ENCODE data around the gene TCIRG1. TPM values are rescaled to one million over a fixed set of nuclear protein-coding genes. Genes with fewer than 3 reads are reported as not detected.

The TCIRG1 gene
- total RNA-seq, 1 donor from 2014 or later: 47.2 TPM

DNA sequence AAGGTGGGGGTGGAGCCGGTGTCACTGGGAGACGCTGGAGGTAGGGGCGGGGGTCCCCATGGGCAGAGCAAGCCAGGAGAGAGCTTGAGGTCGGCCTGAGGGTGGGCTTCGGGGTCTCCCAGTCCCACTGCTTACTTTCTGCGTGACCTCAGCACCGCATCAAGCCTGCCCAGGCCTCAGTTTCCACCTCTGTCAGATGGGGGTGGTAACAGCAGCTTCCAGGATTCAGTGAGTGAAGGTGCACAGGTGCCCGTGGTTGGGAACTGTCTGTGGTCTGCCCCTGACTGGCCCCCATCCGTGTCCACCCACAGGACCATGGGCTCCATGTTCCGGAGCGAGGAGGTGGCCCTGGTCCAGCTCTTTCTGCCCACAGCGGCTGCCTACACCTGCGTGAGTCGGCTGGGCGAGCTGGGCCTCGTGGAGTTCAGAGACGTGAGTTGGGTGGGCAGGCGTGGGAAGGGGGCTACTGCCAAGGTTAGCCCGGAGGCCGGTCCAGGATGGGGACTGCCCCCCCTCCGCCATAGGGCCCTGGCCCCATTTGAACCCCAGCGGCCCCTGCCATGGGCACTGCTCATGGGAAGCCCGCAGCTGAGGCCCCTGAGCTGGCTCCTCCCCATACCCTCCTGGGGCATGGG is 2.2 kb downstream of the TCIRG1 start:
- Mint-ChIP-seq H3K9me3 (ENCODE audit: unreplicated experiment) (no peaks in the 10 kb centered on the region), H3K4me1 (ENCODE audit: low read depth, unreplicated experiment) (peaks cover 2% of the 10 kb centered on the region), H3K27ac (ENCODE audit: unreplicated experiment) (no peak overlapping the region), H3K27me3 (ENCODE audit: unreplicated experiment) (peaks cover 3% of the 10 kb centered on the region), H3K36me3 (ENCODE audit: unreplicated experiment) (no peaks in the 10 kb centered on the region), H3K4me3 (ENCODE audit: unreplicated experiment) (no peak overlapping the region)
- TF ChIP-seq, protein P1, sequence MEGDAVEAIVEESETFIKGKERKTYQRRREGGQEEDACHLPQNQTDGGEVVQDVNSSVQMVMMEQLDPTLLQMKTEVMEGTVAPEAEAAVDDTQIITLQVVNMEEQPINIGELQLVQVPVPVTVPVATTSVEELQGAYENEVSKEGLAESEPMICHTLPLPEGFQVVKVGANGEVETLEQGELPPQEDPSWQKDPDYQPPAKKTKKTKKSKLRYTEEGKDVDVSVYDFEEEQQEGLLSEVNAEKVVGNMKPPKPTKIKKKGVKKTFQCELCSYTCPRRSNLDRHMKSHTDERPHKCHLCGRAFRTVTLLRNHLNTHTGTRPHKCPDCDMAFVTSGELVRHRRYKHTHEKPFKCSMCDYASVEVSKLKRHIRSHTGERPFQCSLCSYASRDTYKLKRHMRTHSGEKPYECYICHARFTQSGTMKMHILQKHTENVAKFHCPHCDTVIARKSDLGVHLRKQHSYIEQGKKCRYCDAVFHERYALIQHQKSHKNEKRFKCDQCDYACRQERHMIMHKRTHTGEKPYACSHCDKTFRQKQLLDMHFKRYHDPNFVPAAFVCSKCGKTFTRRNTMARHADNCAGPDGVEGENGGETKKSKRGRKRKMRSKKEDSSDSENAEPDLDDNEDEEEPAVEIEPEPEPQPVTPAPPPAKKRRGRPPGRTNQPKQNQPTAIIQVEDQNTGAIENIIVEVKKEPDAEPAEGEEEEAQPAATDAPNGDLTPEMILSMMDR (IDR thresholded peaks at IDR 0.05; ENCODE audit: partially characterized antibody, unreplicated experiment): no peak
- DNase-seq: no peak

DNA sequence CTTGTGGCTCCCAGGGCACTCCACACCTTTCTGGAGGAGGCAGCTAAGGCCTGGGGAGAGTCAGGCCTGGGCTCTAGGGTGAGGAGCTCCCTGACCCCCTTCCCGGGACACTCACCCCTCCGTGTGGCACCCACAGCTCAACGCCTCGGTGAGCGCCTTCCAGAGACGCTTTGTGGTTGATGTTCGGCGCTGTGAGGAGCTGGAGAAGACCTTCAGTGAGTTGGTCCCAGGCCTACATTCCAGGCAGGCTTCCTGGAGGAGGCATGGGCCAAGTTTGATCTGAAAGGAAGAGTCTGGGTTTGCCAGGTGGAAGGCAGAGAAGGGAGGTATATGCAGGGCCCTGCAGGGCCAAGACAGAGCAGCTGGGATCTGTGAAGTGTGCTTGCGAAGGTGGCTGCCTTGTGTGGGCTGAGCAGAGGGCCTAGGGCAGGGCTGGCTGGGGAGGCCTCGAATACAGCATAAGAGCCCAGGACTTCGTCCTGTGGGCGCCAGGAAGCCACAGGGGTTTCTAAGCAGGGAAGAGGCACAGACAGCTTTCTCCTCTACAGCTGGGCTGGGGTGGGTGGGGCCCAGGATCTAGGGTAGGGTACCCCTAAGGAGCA is 2.9 kb downstream of the TCIRG1 start:
- no peak for DNase-seq
- Mint-ChIP-seq H3K9me3 (ENCODE audit: unreplicated experiment) (peaks cover 1% of the 10 kb centered on the region), H3K4me1 (ENCODE audit: low read depth, unreplicated experiment) (peaks cover 2% of the 10 kb centered on the region), H3K27me3 (ENCODE audit: unreplicated experiment) (peaks cover 3% of the 10 kb centered on the region), H3K4me3 (ENCODE audit: unreplicated experiment) (no peak overlapping the region), H3K27ac (ENCODE audit: unreplicated experiment) (peak overlapping the region; percentile 29), H3K36me3 (ENCODE audit: unreplicated experiment) (no peaks in the 10 kb centered on the region)
- TF ChIP-seq, protein P1 (IDR thresholded peaks at IDR 0.05; ENCODE audit: partially characterized antibody, unreplicated experiment): no peak

DNA sequence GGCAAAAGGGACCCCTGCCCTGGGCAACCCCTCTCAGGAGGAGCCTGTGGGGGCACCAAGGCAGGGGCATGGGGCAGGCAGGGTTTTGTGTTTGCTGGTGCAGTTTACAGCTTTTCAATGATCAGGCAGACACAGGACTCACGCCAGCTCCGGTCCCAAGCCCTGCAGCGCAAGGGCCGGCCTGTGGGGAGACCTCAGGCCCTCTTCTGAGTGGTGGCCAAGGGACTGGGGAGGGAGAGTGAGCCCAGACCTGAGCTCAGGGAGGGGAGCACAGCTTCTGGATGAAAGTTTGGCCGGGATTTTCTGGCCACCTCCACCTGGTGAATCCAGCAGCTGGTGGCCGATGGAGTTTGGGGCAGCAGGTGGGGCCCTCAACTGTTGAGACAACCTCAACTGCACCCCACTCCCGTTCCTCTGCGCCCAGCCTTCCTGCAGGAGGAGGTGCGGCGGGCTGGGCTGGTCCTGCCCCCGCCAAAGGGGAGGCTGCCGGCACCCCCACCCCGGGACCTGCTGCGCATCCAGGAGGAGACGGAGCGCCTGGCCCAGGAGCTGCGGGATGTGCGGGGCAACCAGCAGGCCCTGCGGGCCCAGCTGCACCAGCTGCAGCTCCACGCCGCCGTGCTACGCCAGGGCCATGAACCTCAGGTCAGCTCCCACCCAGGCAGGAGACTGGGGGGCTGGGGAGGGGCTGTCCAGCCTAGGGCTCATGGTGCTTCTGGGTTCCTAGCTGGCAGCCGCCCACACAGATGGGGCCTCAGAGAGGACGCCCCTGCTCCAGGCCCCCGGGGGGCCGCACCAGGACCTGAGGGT is 3.6 kb downstream of the TCIRG1 start:
- Mint-ChIP-seq H3K9me3 (ENCODE audit: unreplicated experiment) (peaks cover 2% of the 10 kb centered on the region), H3K27me3 (ENCODE audit: unreplicated experiment) (peaks cover 3% of the 10 kb centered on the region), H3K4me1 (ENCODE audit: low read depth, unreplicated experiment) (peaks cover 2% of the 10 kb centered on the region), H3K27ac (ENCODE audit: unreplicated experiment) (no peak overlapping the region), H3K36me3 (ENCODE audit: unreplicated experiment) (no peaks in the 10 kb centered on the region), H3K4me3 (ENCODE audit: unreplicated experiment) (no peak overlapping the region)
- DNase-seq: no peak
- TF ChIP-seq, protein P1 (IDR thresholded peaks at IDR 0.05; ENCODE audit: partially characterized antibody, unreplicated experiment): no peak

DNA sequence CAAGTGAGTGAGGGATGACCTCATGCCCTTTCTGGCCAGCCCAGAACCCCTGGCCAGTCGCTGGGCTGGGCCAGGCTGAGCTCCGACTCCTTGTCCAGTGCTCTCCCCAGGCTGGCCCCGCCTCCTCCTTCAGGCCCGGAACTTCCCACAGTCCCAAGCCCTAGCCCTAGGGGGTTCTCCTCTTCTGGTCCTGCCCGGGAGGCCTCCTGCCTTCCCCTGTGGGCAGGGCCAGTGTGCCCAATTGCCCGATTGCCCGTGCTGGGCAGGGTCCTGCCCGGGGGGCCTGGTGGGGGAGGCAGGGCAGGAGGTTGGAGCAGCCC is 4.2 kb downstream of the TCIRG1 start:
- Mint-ChIP-seq H3K36me3 (ENCODE audit: unreplicated experiment) (no peaks in the 10 kb centered on the region), H3K9me3 (ENCODE audit: unreplicated experiment) (peaks cover 2% of the 10 kb centered on the region), H3K4me1 (ENCODE audit: low read depth, unreplicated experiment) (peaks cover 2% of the 10 kb centered on the region), H3K4me3 (ENCODE audit: unreplicated experiment) (no peak overlapping the region), H3K27ac (ENCODE audit: unreplicated experiment) (no peak overlapping the region), H3K27me3 (ENCODE audit: unreplicated experiment) (peaks cover 3% of the 10 kb centered on the region)
- TF ChIP-seq, protein P1 (IDR thresholded peaks at IDR 0.05; ENCODE audit: partially characterized antibody, unreplicated experiment): no peak
- DNase-seq: no peak

All from glutamatergic neuron (in vitro differentiated cells).